ENCODE measurements around the gene WFDC5.

GRCh38 chr20:45156713-45157112, 41.7 kb upstream of the WFDC5 start:
- TF ChIP-seq POLR2A (IDR thresholded peaks at IDR 0.05), result no peak
- no peak for TF ChIP-seq CTCF (IDR thresholded peaks at IDR 0.05)

All from thyroid gland (tissue), 4 donors.